GM12875 (cell line): ENCODE measurements around the gene ILKAP.

Source experiments
- H3K4me3 ChIP-seq: one replicate; pipeline ENCODE4 v1.5.1; 2011; ENCODE audit warnings: low read depth, low read length, control low read depth
- TF ChIP-seq, protein P1 (sequence below): IDR thresholded peaks from 2 replicates; pipeline ENCODE4 v1.5.1; 2011; ENCODE audit warnings: low read depth, mild to moderate bottlenecking, control low read depth, inconsistent platforms, low read length, moderate library complexity, borderline replicate concordance; ENCODE audit not compliant: insufficient read depth

Gene ILKAP

DNA sequence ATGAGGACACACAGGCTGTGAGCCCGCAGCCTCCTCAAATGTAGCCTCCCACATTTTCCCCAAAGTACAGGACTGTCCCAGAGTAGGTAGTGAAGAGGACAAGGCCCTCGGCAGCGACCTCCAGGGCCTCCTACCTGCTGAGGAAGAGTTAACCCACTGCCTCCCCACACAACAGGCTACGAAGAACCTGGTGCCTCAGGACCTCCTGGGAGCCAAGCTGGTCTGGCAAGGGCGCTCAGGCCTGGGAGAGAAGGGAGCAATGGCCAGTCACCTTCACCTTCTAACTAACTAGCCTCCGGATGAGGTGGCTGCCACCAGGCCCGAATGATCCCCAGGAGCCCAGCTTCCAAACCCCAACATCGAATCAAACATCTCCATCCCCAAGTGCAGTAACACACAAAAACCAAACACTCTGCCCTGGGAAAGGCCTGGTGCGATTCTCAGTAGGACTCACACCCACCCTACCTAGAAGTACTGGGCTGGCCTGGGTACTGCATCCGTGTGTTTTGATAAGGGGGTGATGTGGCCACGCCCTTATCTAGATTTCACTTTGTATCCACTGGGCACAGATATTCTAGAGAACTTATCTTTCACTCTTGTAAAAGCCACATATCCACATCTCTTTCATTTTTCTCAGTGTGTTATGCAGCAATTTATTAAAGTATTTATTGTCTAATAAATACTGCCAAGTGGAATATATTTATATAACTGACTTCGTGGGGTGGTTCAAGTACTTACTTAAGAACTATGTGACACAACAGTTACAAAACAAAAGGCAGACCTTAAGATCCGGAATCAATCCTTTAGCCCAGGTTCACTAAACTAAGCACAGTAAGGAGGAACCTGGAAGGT, 35.1 kb downstream of the ILKAP start:
- no peak overlapping the region for H3K4me3 ChIP-seq
- TF ChIP-seq, protein P1, sequence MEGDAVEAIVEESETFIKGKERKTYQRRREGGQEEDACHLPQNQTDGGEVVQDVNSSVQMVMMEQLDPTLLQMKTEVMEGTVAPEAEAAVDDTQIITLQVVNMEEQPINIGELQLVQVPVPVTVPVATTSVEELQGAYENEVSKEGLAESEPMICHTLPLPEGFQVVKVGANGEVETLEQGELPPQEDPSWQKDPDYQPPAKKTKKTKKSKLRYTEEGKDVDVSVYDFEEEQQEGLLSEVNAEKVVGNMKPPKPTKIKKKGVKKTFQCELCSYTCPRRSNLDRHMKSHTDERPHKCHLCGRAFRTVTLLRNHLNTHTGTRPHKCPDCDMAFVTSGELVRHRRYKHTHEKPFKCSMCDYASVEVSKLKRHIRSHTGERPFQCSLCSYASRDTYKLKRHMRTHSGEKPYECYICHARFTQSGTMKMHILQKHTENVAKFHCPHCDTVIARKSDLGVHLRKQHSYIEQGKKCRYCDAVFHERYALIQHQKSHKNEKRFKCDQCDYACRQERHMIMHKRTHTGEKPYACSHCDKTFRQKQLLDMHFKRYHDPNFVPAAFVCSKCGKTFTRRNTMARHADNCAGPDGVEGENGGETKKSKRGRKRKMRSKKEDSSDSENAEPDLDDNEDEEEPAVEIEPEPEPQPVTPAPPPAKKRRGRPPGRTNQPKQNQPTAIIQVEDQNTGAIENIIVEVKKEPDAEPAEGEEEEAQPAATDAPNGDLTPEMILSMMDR = no peak

DNA sequence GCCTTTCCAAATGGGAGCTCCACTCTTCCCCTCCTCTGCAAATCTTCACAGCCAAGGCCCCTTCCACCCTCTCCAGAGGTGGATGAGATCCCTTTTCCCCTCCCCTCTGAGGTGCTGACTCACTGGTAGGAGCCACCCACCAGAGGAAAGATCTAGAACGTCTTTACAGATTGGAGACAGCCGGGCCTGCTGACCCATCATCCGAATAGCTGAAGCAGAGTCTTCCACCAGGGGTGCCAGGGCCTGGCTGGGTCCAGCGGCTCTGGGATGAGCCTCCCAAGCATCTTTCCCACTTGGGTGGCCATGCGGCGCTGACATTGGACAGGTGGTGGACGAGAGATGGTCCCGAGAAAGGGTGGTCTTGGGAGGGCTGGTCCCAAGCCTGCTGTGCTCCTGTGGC, 35.7 kb downstream of the ILKAP start:
- no peak overlapping the region for H3K4me3 ChIP-seq
- TF ChIP-seq, protein P1 = no peak

DNA sequence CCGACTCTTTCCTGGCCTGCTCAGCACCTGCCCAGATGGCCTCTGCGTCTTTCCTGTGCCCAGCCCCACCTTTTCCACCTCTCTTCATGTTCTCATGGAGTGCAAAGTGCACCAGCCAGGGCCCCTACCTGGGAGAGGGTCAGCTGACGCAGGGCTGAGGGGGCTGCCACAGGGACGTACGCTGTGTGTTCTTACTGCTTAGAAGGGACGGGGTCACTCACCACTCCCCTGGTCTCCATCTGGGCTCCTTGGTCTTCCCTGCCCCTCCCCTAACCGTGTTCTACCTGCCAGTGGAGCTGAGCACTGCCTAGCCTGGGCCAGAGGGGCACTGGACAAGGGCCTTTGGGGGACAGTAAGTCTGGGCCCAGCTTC, 36.2 kb downstream of the ILKAP start:
- TF ChIP-seq, protein P1 = no peak
- no peak overlapping the region for H3K4me3 ChIP-seq

DNA sequence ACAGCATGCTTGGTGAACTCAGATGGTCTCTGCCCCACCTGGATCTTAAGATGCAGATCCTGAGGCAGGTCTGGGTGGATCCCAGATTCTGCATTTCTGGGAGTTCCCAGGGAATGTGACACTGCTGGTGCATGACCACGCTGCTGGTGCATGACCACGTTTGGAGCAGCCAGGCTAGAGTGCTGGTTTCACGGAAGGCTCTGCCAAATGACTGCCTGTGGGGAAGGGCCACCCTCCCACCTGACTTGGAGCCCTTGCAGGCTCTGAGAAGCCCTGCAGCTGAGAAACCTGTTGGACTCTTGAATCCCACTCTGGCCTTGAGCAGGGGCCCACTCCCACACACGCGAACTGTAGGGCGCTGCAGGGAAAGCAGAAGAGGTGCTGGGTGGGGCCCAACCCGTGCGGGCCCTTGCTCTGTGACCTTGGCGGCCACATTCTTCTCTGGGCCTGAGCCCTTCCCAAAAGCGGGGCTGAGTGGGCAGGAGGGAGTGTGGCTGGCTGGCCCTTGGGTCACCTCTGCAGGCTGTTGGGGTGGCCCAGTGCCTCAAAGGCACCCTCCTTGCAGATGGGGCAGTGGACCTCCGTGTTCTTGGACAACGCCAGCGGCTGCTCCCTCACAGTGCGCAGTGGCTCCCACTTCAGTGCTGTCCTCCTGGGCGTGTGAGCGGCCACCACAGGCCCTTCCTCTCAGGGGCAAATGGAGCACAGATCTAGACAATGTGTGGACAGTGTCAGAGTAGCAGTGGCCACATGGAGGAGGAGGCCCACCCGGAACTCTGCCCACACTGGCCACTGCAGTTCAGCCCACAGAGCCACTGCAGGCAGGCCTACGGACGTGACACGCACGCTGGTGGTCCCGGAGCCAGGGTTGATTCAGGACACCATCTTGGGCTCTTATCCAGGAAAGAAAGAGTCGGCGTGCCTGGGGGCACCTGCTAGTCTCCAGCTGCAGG, 36.8 kb downstream of the ILKAP start:
- no peak overlapping the region for H3K4me3 ChIP-seq
- TF ChIP-seq, protein P1 = no peak

DNA sequence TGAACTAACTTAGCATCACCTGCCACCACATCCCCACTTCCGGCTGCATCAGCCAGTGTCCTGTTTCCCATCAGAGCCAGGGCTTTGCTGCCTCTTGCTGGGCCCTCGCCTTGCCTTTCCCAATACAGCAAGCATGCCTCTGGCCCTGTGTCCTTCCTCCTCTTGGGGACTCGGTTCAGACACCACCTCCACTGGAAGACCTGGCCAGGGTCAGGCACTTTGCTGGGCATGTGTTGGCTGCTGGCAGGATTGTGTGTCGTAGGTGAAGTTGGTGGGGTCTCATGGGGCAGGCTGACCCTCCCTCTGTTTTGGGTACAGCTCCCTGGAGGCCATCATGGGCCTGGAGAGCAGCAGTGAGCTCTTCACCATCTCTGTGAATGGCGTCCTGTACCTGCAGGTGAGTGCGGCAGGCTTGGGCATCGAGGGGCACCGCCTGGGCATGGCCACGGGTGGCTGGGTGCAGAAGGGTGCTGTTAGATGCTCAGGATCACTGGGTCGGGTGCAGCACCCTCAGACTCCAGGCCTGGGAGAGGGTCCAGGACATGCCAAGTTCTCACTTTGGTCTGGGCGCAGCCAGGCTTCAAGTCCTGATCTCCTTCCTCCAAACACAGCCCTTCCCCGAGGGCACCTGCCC, 38.1 kb downstream of the ILKAP start:
- TF ChIP-seq, protein P1 = no peak
- no peak overlapping the region for H3K4me3 ChIP-seq

DNA sequence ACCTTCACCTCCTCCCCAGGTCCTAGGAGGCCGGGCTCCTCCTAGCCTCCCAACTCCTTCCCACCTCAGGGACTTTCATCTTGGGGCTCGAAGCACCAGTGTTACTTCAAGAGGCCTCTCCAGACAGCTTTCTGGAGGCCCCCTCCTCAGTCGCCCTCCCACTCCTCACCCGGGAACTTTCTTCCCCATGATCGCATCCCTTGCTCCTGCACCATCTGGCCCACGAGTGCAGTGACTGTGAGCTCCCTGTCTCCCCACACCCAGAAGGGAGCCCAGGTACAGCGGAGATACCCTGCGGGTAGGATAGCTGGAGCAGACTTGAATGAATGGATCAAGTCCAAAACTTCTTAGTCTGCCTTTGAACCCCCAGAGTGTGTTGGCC, 38.6 kb downstream of the ILKAP start:
- no peak overlapping the region for H3K4me3 ChIP-seq
- TF ChIP-seq, protein P1 = no peak
